Hematopoietic multipotent progenitor cell (in vitro differentiated cells): Measurements from ENCODE around the gene TMOD1. TPM values are rescaled to one million over a fixed set of nuclear protein-coding genes. Genes with fewer than 3 reads are reported as not detected.
"Not testable (repeated sequence)": the region's sequence is repeated elsewhere in the genome, so short reads cannot be mapped to it uniquely, and the experiment has no call there.

ENCODE experiments used
- DNase-seq, 3 donors: peaks; one replicate each; pipeline ENCODE4 v3.0.0-alpha.2; 2011 to 2015; ENCODE audit warnings: low read depth in 2 of 3, low spot score in 2 of 3
- total RNA-seq: library from RNA; depleted of rRNA; stranded (reverse); fragments of >200 nt; gene quantifications from one replicate; pipeline ENCODE4 v1.2.3, GENCODE V29; 2012

The TMOD1 gene
- total RNA-seq, 1 donor: 1.6 TPM

DNA sequence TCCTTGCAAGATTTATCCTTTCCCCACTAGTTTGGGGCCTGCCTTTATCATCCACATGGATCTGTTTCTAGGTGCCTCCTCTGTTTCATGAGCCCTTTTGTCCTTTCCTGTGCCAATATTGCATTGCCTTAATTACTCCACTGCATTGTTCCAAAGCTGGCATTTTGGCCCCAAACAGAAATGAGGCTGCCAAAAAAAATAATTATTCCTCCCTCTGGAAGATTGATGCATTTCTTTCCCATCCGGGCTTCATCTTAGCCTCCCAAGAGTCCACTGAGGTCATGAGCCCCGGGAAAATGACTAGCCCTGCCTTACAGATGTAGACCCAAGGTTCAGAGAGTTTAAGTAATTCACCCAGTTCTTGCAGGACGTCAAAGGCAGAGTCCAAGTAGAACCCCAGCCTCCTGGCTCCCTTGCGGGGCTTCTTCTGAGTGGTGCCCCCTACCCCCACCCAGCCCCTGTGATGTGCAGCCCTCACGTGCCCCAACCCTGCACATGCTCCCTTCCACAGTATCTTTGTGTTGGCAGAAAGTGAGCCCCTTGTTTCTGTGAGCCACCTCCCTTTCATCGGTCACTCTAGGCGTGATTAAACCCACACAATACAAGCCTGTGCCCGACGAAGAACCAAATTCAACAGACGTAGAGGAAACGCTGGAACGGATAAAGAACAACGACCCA, 62.1 kb downstream of the TMOD1 start:
- no peak for DNase-seq

GRCh38 chr9:97564291-97565175, 63.1 kb downstream of the TMOD1 start:
- no peak for DNase-seq

DNA sequence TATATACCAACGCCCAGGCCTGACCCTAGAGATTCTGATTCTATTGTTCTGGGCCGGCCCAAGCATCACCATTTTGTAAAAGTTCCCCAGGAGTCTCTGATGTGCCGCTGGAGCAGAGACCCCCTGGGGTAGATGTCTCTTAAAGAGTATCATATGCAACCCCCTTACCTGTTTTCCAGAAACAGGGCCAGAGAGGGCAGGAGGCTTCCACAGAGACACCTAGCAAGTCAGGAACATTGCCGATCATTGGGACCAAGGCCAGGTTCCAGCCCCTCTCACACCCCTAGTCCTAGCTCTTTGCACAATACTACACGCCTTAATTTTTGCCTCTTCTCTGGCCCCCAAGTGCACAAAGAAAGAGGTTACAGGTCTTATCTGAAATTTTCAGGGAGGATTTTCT, 63.8 kb downstream of the TMOD1 start:
- DNase-seq: no peak

GRCh38 chr9:97567182-97567893, 65.9 kb downstream of the TMOD1 start:
- DNase-seq: no peak

- DNase-seq: peak in 2 of 3 donors; percentile 84 to 93
Observed at GRCh38 chr9:97567894-97568202, 66.4 kb downstream of the TMOD1 start.

DNA sequence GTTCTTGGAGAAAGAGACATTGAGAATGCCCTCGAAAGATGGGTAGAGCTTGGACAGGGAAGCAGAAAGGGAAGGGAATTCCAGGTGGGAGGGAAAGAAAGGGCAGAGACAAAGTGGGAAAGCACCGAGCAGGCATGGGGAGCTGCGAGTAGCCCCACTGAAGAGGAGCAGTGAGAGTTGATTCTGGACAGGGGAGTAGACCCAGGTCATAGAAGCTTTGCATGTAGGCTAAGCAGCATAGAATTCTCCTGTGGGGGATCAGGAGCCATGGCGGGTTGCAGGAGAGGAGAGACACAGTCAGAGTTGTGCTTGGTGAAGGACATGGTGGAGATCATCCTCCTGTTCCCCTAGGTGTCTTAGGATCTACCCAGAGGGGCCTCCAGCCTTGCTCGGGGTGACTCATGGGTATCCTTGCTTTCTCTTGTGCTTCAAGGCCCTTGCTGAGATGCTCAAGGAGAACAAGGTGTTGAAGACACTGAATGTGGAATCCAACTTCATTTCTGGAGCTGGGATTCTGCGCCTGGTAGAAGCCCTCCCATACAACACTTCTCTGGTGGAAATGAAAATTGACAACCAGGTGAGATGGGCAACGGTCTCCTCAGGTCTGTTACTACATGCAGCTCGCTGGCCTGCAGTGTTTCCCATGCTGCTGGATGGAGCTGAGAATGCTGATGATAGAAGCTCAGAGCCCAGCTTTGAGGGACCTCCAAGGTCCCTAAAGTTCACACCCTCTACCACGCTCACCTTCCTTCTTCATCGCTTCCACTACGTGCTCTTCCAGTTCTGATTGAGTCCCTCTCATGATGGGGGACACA, 67.2 kb downstream of the TMOD1 start:
- no peak for DNase-seq

DNA sequence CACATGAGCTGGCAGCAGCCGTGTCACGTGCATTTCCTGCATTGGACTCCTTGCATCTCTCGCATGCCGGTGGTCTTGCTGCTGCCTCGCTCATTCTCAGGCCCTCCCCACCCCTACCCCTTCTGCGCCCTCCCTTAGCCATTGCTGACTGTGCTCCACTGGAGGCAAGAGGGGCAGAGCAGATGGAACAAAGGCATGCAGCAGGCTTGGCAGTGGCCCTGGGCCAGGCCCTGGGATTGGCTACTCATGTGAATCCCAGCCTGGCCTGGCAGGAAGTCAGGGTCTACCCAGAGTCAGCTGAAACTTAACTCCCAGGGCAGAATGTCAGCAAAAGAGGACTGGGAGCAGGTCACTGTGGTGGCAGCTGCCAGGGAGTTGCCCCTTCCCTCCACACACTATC, 69.4 kb downstream of the TMOD1 start:
- DNase-seq: no peak

DNA sequence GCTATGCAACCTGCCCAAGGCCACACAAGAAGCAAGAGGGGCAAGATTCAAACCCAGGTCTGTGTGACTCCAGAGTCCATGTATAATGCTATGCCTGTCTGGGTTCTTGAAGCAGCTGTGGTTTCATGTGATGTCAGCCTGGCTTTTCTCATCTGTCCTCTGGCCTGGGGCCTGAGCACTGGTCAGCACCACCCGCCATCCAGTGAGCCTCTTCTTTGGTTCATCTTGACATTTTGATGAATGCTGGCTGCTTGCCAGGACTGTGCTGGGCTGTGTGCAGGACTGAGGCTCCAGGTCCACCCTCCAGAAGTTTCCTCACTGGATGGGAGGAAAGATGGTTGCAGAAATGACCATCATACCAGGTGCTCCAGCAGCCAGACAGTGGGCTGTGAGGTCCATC, 70.2 kb downstream of the TMOD1 start:
- no peak for DNase-seq

- no peak for DNase-seq
Observed at GRCh38 chr9:97572196-97572891, 70.9 kb downstream of the TMOD1 start.

DNA sequence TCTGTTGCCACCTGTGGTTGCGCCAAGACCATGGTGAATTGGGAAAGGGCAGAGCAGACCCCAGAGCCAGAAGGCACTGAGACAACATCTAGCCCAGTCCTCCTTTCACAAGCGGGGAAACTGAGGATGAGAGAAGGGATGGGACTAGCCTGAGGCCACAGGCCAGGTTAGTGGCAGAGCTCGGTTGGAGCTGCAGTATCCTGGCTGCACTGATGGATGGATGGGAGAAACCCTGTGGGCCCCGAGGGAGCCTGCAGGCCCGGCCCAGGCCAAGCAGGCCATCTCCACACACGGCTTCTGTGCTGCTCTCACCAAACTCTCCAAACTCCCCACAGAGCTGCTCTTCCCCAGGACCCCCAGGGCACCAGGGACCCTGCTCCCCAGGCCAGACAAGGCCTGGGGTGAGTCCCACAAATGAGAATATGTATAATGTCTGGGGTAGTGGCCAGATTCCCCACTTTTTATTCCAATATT, 71.5 kb downstream of the TMOD1 start:
- no peak for DNase-seq

DNA sequence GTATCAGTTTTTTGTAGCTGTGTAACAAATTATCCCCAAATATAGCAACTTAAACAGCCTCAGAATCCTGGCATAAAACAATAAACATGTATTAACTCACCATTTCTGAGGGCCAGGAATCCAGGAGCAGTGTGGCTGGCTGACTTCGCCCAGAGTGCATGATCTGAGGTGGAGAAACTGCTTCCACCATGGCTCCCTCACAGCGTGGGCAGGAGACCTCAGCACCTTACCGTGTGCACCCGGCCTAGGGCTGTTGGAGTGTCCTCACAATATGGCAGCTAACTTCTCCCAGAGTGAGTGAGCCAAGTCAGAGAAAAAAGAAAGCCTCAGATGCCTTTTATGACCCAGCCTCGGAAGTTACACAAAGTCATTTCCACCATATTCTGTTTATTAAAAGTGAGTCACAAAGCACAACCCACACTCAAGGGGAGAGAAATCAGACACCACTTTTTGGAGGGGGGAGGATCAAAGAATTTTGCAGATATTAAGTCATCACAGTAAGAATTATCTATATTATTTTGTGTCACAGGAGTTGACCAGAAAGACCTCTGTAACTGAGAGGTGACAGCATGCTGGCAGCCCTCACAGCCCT, 72.1 kb downstream of the TMOD1 start:
- no peak for DNase-seq

DNA sequence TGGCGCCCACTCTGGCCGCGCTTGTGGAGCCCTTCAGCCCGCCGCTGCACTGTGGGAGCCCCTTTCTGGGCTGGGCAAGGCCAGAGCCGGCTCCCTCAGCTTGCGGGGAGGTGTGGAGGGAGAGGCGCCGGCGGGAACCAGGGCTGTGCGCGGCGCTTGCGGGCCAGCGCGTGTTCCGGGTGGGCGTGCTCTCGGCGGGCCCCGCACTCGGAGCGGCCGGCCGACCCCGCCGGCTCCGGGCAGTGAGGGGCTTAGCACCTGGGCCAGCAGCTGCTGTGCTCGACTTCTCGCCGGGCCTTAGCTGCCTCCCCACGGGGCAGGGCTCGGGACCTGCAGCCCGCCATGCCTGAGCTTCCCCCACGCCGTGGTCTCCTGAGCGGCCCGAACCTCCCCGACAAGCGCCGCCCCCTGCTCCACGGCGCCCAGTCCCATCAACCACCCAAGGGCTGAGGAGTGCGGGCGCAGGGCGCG, 72.7 kb downstream of the TMOD1 start:
- DNase-seq: not testable (repeated sequence)

DNA sequence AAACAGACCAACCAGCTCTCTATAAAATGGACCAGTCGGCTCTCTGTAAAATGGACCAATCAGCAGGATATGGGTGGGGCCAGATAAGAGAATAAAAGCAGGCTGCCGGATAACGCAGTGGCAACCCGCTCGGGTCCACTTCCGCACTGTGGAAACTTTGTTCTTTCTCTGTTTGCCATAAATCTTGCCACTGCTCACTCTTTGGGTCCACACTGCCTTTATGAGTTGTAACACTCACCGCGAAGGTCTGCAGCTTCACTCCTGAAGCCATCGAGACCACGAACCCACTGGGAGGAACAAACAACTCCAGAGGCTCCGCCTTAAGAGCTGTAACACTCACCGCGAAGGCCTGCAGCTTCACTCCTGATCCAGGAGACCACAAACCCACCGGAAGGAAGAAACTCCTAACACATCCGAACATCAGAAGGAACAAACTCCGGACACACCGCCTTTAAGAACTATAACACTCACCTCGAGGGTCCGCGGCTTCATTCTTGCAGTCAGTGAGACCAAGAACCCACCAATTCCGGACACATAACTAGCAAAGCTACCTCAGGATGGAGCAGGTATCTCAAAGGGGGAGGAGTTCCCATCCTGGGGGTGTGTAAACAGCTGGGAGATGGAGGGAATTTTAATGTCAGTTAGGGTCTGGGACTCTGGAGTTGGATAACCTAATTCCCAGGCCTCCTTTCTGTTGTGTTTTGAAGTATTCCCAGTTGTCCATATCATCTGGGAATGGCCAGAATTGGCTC, 73.6 kb downstream of the TMOD1 start:
- peak in 2 of 3 donors; percentile 57 to 62 for DNase-seq

- DNase-seq: peak in 2 of 3 donors; percentile 29 to 36
Observed at GRCh38 chr9:97575673-97576200, 74.3 kb downstream of the TMOD1 start.

DNA sequence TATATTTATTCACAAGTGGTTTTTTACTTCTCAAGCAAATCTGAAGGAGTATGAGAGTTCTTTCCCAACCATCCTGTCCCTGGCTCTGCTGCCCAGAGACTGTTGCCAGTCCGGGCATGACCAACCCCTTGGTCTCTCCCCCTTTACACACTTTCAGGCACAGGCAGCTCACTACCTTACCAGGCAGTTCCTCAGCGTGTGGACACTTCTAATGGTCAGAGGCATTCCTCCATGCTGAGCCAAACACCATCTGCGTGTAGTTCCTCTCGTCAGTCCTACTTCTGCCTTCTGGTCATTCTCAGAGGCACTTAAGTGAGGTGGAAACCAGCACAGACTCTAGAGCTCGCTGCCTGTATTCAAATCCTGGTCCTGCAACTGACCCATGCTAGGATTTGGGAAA, 75.6 kb downstream of the TMOD1 start:
- DNase-seq: no peak

GRCh38 chr9:97578846-97579245, 77.4 kb downstream of the TMOD1 start:
- DNase-seq: no peak

GRCh38 chr9:97579914-97580313, 78.4 kb downstream of the TMOD1 start:
- DNase-seq: no peak

GRCh38 chr9:97581590-97581989, 80.1 kb downstream of the TMOD1 start:
- not testable (repeated sequence) for DNase-seq
